NOMO-1 (cell line): ENCODE measurements around the gene DCDC2B.
"Not testable (repeated sequence)": the region's sequence is repeated elsewhere in the genome, so short reads cannot be mapped to it uniquely, and the experiment has no call there.

Source experiments
- DNase-seq, 2 experiments: peaks; one replicate each; lab custom pipeline; 2025; ENCODE audit not compliant: unreplicated experiment in 2 of 2; lab: John Stamatoyannopoulos, UW

Gene DCDC2B

GRCh38 chr1:32208891-32209328 is at the start of gene DCDC2B:
Gene DCDC2B, plus strand, starts transcription at chr1:32209089. Its CDS starts 5 bp downstream, at chr1:32209094.
- no peak for DNase-seq

GRCh38 chr1:32159189-32159588 is 49.7 kb upstream of the DCDC2B start:
- DNase-seq = no peak

DNA sequence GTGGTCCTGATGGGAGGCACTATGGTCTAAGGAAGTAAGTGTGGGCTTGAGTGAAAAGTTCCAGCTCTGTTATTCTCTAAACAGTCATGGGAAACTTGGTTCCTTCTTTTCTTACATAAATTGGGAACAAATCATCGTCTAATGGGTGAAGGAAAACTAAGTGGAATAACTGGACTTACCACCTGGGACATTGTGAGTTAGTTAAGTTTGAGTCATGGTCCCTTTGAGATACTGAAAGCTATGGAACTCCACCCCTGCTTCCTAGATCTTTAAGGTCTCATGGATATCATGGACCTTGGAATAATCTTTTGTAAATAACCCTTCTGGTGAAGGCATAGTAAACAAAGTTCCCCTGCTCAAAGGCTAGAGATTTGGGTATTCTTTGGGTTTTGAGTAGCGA is 45.5 kb upstream of the DCDC2B start:
- no peak for DNase-seq

- DNase-seq = not testable (repeated sequence)
These were observed 43.3 kb upstream of the DCDC2B start for GRCh38 chr1:32165633-32166032.

GRCh38 chr1:32170991-32171390 is 37.9 kb upstream of the DCDC2B start:
- no peak for DNase-seq

DNA sequence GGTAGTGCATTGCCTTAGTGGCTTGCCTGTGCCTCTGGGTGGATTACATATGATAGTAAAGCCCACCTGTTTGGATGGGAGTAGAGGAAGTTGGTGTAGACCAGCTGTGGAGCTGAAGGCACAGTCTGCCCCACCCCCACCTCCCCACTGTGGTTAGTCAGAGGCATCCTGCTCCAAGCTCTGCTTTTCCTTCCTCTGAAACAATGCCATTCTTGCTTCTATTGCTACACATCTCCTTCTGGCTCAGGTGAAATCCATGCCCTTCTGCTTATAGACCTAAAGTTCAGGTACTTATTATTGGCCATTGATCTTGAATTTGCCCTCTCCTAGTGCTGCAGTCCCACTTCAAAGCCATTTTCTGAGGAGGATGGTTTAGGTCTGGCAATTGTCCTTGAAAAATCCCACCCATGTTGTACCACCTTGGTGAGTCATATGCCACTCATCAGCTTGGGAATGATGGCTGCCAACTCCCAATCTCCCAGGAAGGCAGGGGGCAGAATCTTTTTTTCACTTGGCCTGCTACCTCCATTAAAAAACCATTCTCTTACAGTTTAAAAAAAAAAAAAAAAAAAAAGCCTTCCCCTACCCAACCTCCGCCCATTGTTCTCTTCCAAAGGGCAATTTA is 36.2 kb upstream of the DCDC2B start:
- DNase-seq = no peak

GRCh38 chr1:32178380-32179192 is 30.3 kb upstream of the DCDC2B start:
- DNase-seq = peak; percentile 88 to 90

DNA sequence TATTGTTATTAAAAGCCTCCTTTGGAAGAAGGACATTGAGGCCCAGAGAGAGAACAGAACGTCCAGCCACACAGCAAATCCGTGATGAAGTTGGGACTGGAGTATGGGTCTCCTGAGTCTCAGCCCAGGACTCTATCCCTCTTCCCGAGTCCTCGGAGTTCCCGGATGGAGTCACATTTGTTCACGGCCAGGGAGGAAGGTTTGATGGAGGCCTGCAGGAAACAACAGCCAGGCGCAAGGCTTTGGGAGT is 29.8 kb upstream of the DCDC2B start:
- no peak for DNase-seq

- peak; percentile 87 to 95 for DNase-seq
These were observed 29.3 kb upstream of the DCDC2B start, which contains the start of gene TXLNA for GRCh38 chr1:32179443-32180185. Gene TXLNA, plus strand, starts transcription at chr1:32179675. Its CDS starts 671 bp downstream, at chr1:32180346.

GRCh38 chr1:32180186-32181060 is 28.5 kb upstream of the DCDC2B start:
- DNase-seq = peak in 1 of 2 experiments; percentile 30

- no peak for DNase-seq
These were observed 27.8 kb upstream of the DCDC2B start for GRCh38 chr1:32181065-32181464.

GRCh38 chr1:32181563-32181962 is 27.3 kb upstream of the DCDC2B start:
- no peak for DNase-seq

GRCh38 chr1:32182060-32182459 is 26.8 kb upstream of the DCDC2B start:
- no peak for DNase-seq

GRCh38 chr1:32184650-32185049 is 24.2 kb upstream of the DCDC2B start:
- DNase-seq = no peak

- no peak for DNase-seq
These were observed 22.8 kb upstream of the DCDC2B start for GRCh38 chr1:32186077-32186476.

DNA sequence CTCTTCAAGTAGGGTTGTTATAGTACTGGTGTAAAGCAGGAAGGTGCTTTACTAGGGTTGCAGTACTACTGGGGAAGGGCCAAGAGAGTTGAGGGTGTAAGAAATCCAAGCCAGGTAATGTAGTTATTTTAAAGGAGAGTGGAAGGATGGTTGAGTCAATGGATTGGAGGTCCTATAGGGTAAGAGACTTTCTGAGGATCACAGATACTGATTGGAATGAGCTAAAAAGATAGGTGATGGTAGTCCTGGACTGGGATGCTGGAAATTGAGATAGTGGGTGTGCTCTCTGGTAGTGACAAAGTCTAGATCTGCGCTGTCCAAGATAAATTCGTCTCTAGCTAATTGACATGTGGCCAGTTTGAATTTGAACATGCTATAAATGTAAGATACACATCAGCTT is 22.4 kb upstream of the DCDC2B start:
- no peak for DNase-seq

GRCh38 chr1:32187850-32188249 is 21.0 kb upstream of the DCDC2B start:
- DNase-seq = no peak

DNA sequence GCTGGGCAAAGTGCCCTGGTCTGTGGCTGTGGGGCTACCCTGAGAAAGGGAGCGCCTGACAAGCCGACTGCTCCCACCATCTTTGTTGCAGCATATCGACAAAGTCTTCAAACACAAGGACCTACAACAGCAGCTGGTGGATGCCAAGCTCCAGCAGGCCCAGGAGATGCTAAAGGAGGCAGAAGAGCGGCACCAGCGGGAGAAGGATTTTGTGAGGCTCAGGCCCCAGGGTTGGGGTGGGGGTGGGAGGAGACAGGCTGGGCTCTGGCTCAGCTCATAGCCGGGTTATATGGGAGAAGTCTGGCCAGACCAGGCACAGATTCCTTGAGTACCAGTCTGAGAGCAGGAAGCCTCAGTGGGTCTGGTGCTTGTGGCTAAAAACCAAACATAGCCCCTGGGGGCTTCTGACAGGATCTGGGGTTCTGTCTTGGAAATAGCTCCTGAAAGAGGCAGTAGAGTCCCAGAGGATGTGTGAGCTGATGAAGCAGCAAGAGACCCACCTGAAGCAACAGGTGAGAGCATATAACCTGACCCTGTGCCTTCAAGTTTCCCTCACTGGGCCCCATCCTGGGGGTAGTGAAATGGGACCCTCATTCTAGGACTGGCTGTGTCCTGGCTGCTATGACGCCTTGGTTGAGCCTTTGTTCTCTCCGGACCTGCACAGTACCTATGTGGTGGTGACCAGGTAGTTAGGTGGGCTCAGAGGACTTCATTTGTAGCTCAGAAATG is 16.5 kb upstream of the DCDC2B start:
- DNase-seq = no peak

DNA sequence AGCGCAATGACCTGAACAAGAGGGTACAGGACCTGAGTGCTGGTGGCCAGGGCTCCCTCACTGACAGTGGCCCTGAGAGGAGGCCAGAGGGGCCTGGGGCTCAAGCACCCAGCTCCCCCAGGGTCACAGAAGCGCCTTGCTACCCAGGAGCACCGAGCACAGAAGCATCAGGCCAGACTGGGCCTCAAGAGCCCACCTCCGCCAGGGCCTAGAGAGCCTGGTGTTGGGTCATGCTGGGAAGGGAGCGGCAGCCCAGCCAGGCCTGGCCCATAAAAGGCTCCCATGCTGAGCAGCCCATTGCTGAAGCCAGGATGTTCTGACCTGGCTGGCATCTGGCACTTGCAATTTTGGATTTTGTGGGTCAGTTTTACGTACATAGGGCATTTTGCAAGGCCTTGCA is 13.9 kb upstream of the DCDC2B start:
- no peak for DNase-seq

DNA sequence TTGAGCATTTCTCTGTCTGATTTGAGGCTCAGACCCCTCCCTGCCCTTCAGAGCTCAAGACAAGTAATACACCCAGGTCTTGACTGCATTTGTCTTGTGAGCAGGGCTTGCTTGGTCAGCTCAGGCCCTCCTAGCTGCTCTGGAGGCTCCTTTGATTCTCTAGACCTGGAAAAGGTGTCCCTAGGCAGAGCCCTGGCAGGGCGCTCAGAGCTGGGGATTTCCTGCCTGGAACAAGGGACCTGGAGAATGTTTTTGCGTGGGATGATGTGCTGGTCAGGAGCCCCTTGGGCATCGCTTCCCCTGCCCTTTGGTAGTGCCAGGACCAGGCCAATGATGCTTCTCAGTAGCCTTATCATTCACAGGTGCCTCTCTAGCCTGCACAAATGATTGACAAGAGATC is 13.4 kb upstream of the DCDC2B start:
- no peak for DNase-seq
